MG63 (cell line): ENCODE results near the gene NOL9. TPM values are rescaled to one million over a fixed set of nuclear protein-coding genes. Genes with fewer than 3 reads are reported as not detected.

ENCODE experiments used
- DNase-seq: peaks from one replicate; pipeline ENCODE4 v3.0.0-alpha.2; 2020
- H3K27me3 ChIP-seq: fragments of 250-450 bp; sonication (Bioruptor Pico); 2 replicates; pipeline ENCODE4 v1.5.1; 2020; ENCODE audit warnings: mild to moderate bottlenecking, moderate library complexity
- H3K36me3 ChIP-seq: fragments of 250-450 bp; sonication (Bioruptor Pico); 2 replicates; pipeline ENCODE4 v1.5.1; 2020; ENCODE audit warnings: mild to moderate bottlenecking, moderate library complexity
- H3K4me3 ChIP-seq: fragments of 250-450 bp; sonication (Bioruptor Pico); 2 replicates; pipeline ENCODE4 v1.5.1; 2020; ENCODE audit warnings: mild to moderate bottlenecking, moderate library complexity
- H3K9me3 ChIP-seq: fragments of 250-450 bp; sonication (Bioruptor Pico); 2 replicates; pipeline ENCODE4 v1.5.1; 2020; ENCODE audit warnings: mild to moderate bottlenecking, moderate library complexity
- total RNA-seq: library from RNA; depleted of rRNA; stranded (reverse); fragments of >200 nt; shearing (Covaris generic); gene quantifications from 2 replicates; pipeline ENCODE4 v1.2.3, GENCODE V29; 2014; ENCODE audit warnings: low replicate concordance

Gene NOL9
- total RNA-seq, 1 experiment from 2014 or later = 25.0 TPM

DNA sequence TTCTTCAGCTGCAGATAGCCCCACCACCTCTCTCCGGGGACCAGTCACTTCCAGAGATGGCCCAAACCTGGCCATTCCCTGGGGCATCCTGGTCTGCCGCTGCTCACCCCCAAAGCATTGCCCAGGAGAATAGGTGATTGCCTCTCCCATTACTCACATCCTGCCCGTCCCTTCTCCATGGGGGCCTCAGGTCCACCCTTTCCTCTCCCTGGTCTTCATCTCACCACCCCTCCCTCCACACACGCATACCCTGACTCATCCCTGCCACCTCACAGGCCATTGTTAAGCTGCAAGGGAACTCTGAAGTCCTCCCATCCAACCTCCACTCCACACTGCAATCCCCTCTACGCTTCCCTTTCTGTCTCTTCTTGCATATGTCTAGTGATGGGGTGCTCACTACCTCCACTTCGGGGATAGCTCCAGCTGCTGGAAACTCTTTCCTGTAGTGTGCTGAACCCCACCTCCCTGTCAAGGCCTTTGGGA, 62.8 kb downstream of the NOL9 start, which contains the start of gene PLEKHG5:
Gene PLEKHG5 (minus strand): TSS at position 188 of the 483 bp plus-strand sequence. CDS start 14,096 bp downstream, outside the sequence.
- no peaks in the 10 kb centered on the region for H3K36me3 ChIP-seq
- H3K27me3 ChIP-seq = no peaks in the 10 kb centered on the region
- H3K9me3 ChIP-seq = no peaks in the 10 kb centered on the region
- H3K4me3 ChIP-seq = peak within 1 kb of the TSS; percentile 49
- DNase-seq = peak; percentile 69

DNA sequence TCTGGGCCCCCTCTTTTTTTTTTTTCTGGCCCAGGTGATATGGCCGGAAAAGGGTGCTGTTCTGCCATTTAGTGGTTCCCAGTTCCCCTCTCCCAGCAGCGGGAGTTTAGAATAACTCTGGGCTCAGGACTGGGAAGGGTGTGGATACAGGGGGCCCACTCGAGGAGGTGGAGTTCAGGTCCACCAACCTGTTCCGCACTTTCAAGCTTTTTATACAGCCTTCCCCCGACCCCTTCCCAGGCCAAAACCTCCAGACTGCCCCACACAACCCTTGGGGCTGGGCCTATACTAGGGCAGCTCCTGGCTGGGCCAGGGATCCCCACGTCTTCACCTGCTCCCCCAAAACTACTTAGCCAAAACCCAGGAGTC, 63.2 kb downstream of the NOL9 start:
- no peak for DNase-seq
- Histone ChIP-seq H3K9me3 (no peaks in the 10 kb centered on the region), H3K27me3 (peaks cover 2% of the 10 kb centered on the region; the same call in 1 of the 2 replicates)

DNA sequence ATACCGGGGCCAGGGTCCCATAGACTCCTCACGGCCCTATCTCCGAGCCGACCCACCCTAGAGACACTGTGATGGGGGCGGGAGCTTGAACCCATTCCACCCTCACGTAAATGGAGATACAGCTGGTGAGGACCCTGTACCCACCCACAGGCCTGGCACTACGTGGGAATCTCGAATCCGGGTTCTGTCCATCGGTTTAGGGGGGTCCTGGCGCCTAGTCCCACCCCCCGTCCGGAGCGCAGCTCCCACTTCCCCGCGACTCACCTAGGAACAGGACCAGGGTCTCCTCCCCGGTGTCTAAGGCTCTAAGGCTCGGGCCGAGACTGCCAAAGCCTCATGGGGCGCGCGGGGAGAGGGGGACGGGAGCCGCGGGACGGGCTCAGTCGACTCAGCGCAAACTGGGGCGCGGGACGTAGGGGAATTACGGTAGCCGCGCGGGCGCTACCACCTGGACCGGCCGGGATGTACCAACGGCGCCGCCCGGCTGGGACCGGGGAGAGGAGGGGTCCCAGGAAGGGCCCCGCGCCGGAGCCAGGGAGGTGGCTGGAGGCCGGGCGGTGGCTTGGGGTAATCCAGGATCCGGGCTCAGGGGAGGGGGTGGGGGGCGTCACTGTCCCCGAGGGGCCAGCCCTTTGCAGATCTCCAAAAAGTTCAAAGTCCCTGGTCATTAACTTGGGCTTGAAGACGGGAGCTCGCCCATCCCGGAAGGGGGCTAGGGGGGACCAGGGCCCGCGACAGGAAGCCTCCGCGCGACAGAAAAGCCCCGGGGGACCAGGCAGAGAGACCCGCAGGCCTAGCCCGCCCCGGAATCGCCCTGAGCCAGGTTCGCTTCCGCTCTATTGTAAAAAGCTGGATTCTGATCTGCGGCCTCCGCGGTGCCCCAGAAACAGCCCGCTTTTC, 63.9 kb downstream of the NOL9 start:
- Histone ChIP-seq H3K27me3 (peaks cover 7% of the 10 kb centered on the region; the same call in 1 of the 2 replicates), H3K4me3 (peak overlapping the region; percentile 49), H3K9me3 (no peaks in the 10 kb centered on the region), H3K36me3 (no peaks in the 10 kb centered on the region)
- DNase-seq = peak; percentile 72

More for the DNA sequence above, 63.2 kb downstream of the NOL9 start:
- Histone ChIP-seq H3K4me3 (no peak overlapping the region), H3K36me3 (no peaks in the 10 kb centered on the region)

DNA sequence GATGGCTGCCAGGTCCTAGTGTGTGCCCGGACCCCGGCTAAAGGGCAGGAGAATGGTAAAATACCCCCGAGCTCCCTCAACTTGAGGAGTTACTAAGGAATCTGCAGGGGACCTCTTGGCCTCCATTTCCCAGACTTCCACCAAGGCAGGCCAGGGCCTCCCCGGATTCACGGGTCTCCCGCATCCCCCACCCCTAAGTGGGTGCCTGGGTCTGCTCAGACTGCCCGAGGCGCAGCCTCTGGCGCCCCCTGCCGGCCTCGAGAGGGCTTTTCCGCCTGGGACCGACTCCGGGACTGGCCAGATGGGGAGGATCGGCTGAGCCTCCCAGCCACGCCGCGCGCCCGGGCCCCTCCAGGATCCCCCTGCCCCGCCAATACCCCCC, 64.5 kb downstream of the NOL9 start:
- H3K27me3 ChIP-seq = peaks cover 7% of the 10 kb centered on the region; the same call in 1 of the 2 replicates
- H3K4me3 ChIP-seq = peak overlapping the region; percentile 49
- peak; percentile 70 for DNase-seq
- no peaks in the 10 kb centered on the region for H3K36me3 ChIP-seq
- no peaks in the 10 kb centered on the region for H3K9me3 ChIP-seq

DNA sequence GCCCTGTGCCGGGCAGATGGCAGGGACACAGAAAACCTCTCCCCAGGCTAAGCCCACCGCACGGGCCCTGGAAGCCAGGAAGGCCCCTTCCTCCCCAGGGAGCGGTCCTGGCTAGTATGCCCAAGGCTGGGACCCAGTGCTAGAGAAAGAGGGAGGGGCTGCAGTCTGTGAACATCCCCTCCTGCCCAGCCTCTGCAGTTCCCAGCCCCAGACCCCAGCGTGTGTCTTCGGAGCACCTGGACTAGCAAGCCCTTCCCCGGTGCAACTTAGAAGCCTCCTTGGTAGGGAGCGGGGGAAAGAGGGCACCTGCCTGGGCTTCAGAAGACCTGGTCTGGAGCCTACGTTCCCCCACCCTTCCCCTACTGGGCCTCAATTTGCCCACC, 64.9 kb downstream of the NOL9 start:
- DNase-seq = no peak
- Histone ChIP-seq H3K27me3 (peaks cover 7% of the 10 kb centered on the region; the same call in 1 of the 2 replicates), H3K4me3 (no peak overlapping the region; the same call in 1 of the 2 replicates), H3K36me3 (no peaks in the 10 kb centered on the region), H3K9me3 (no peaks in the 10 kb centered on the region)

DNA sequence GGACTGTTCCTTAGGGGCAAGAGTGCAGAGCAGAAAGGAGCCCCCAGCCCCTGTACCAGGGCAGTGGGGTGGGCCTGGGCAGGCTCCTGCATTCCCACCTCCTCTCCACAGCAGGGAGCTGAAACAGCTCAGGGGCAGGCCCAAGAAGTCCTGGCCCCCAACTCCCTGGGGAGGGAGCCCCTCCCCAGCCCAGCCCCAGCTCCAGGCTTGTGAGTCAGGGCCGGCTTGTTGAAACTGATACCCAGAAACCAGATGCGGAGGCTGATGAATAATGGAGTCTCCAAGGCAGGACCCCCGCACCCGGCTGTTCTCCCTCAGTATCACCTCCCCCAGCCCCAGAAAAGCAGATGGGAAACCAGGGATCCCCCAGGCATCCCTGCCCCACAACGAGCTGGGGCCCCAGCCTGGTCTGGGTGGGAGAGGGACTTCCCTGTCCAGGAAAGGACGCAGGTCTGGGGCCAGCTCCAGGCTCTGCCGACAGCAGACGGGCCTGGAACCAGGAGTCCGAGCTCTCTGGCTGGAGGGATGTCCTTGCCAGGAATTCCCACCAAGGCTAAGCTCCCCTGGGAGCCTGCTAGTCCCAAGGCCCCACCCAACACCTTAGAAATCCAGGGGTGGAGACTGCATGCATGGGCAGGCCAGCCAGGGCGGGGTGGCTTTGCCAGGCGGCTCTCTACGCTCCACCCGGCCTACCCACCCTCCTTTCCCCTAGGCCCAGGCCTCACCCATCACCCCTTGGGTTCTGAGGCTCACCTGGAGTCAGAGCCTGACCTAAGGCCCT, 65.5 kb downstream of the NOL9 start:
- peaks cover 7% of the 10 kb centered on the region; the same call in 1 of the 2 replicates for H3K27me3 ChIP-seq
- DNase-seq = no peak
- H3K9me3 ChIP-seq = no peaks in the 10 kb centered on the region
- no peak overlapping the region for H3K4me3 ChIP-seq
- no peaks in the 10 kb centered on the region for H3K36me3 ChIP-seq

DNA sequence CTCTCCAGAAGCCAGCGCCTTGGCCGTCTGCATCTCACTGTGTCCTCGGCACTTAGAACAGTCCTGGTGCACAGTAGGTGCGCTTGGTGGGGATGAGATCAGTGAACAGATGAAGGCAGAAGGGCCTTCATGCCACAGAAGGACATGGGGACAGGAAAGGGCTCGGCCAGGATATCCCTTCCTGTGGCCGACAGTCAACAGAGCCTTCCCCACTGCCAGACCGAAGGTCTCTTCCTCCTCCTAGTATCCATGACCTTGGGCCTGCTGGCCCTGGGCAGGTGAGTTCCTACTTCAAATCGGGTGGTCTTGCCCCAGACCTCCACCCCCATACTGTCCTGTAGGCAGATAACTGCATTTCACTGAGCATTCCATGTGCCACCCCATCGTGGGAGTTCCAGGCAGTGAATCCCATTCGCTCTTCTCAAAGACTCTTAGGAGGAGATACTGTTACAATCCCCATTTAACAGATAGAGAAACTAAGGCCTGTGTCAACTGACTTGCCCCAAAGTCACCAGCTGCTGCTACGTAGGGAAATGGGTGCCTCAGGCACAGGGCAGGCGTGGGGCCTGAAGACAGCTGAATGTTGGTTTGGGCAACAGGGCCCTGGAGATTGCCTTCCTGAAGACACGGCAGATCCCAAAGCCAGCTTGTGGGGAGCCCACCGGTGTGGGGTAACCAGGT, 66.4 kb downstream of the NOL9 start:
- Histone ChIP-seq H3K4me3 (no peak overlapping the region), H3K9me3 (no peaks in the 10 kb centered on the region), H3K36me3 (no peaks in the 10 kb centered on the region), H3K27me3 (peaks cover 7% of the 10 kb centered on the region; the same call in 1 of the 2 replicates)
- no peak for DNase-seq

DNA sequence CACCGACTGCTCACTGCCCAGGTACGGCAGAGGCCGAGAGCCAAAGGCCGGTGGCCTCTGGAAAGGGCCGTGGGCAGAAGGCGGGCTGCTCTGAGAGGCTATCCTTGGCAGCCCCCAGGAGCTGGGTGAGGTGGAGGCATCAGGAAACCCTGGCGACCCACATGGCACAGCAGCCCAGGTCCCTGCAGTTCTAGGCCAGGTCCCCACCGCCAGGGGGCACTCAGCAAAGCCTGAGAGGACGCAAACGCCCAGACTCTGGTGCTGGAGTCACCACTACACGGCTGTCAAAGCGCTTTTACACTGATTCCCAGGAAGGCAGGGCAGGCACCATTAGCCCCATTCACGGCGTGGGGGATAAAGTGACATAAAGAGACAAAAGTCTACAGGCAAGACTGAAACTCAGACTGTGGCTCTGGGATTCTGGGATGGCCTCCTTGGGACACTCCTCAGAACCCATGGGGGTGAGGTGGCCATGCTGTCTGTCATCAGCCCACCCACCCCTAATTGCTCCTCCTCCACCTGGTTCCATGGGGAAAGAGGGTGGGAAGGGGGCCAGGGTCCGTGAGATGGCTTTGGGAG, 67.8 kb downstream of the NOL9 start:
- no peaks in the 10 kb centered on the region for H3K9me3 ChIP-seq
- no peaks in the 10 kb centered on the region for H3K36me3 ChIP-seq
- H3K4me3 ChIP-seq = no peak overlapping the region
- peak; percentile 77 for DNase-seq
- peaks cover 7% of the 10 kb centered on the region; the same call in 1 of the 2 replicates for H3K27me3 ChIP-seq

DNA sequence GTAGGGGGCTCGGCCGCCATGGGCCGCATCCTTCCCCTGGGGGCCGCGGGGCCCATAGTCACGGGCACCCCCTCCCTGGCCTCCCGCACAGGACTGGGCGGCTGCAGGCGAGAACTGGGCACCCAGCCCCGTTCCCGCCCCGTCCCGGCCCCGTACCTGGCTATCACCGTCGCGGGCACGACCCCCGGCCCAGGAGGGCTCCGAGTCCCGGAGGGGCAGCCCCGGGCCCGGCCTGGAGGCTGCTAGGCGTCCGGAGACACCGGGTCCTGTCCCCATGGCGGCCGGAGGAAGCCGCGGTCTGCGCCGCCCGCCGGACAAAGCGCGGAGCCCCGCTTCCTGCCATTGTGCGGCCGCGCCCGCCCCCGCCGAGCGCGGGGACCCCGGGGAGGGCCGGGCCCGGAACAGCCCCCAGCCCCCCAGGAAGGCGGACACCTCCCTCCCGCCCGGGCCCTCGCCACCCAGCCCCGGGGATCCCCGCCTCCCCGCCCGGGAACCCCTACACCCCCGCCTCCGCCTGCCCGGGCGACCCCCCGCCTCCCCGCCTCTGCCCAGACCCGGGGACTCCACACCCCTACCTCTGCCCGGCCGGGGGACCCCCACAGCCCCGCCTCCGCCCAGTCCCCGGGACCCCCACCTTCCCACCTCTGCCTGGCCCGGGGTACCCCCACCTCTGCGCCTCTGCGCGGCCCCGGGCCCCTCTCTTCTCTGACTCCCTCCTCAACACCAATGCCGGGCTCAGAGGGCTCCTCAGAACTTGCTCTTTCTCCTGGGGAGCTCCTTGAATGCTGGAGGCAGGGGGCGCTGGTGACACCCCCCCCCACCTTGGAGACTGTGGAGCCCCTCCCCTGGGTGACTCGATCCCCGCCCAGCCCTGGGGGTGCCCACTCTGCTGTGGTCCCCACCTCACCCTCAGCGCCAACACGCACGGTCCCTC, 68.9 kb downstream of the NOL9 start:
- Histone ChIP-seq H3K36me3 (no peaks in the 10 kb centered on the region), H3K9me3 (no peaks in the 10 kb centered on the region), H3K27me3 (peaks cover 7% of the 10 kb centered on the region; the same call in 1 of the 2 replicates), H3K4me3 (no peak overlapping the region)
- no peak for DNase-seq

DNA sequence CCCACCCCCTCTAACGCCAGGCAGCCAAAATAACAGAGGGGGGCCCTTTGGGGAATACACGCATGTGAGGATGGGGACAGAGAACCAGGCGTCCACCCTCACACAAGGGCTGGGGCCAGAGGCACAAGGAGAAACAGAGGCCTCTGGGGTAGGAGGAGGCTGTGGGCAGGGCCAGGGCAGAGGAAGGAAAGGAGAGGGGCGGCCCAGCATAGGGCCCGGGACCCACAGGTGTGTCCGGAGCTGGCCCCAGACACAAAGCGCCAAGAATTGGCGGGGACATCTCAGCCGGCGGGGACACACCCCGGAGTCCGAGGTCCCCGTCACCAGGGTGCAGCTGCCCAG, 69.5 kb downstream of the NOL9 start:
- peaks cover 7% of the 10 kb centered on the region; the same call in 1 of the 2 replicates for H3K27me3 ChIP-seq
- DNase-seq = no peak
- no peaks in the 10 kb centered on the region for H3K36me3 ChIP-seq
- no peaks in the 10 kb centered on the region for H3K9me3 ChIP-seq
- H3K4me3 ChIP-seq = no peak overlapping the region

DNA sequence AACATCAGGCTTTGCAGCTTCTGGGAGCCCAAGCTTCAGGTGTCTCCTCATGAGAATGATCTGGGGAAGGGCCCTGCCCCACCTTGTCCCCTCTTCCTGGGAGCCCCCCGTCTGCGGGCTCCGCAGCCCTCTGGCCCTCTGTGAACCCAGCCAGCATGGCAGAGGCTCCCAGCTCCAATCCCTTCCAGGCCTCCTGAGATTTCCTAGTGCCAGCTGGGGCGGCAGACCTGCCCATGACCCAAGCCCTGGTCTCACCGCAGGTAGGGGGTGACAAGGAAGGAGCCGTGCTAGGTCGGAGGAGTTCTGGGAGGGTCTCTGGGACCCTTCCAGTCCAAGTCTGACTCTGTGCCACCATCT, 70.6 kb downstream of the NOL9 start:
- H3K27me3 ChIP-seq = peaks cover 7% of the 10 kb centered on the region; the same call in 1 of the 2 replicates
- no peak overlapping the region for H3K4me3 ChIP-seq
- no peak for DNase-seq
- no peaks in the 10 kb centered on the region for H3K9me3 ChIP-seq
- H3K36me3 ChIP-seq = no peaks in the 10 kb centered on the region

DNA sequence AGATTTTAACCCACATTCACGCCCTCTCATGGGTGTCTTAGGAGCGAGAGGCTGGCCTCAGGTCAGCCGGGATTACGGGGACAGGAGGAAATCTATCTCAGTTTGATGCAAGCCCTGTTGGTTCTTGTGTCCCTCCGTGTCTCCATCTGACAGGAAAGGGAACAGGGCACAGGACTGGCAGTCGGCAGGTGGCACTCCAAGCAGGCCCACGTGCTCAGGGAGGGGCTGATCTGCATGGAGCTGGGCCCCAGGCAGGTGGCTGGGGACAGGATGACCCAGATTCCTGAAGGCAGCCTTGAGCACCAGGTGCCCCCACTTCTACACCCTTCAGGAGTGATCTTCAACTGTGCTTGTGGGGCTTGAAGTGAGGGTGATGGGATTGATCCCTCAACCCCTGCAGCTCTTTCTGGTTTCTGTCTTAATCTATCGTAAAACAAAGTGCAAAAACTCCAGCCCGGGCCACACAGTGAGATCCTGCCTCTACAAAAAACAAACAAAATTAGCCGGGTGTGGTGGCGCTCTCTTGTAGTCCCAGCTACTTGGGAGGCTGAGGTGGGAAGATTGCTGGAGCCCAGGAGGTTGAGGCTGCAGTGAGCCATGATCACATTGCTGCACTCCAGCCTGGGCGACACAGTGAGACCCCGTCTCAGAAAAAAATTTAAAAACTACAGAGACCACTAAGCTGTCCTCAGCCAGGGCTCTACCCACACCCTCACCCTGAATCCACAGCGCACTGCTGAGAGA, 71.1 kb downstream of the NOL9 start:
- peaks cover 7% of the 10 kb centered on the region; the same call in 1 of the 2 replicates for H3K27me3 ChIP-seq
- DNase-seq = no peak
- H3K36me3 ChIP-seq = no peaks in the 10 kb centered on the region
- no peaks in the 10 kb centered on the region for H3K9me3 ChIP-seq
- H3K4me3 ChIP-seq = no peak overlapping the region

DNA sequence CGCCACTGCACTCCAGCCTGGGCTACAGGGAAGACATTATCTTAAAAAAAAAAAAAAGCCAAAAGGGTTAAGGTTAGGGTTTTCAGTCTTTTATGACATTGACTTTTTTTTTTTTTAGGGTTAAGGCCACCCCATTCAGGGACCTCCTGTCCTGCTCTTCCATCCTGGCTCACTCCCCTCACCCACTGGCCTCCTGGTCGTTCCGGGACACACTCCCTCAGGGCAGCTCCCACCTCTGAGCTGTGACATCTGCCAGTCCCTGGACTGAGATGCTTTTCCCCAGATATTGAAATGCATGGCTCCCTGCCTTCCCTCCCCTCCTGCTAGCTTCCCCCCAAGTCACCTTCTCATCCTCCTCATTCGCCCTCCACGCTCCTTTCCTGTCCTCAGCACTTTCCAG, 72.5 kb downstream of the NOL9 start:
- Histone ChIP-seq H3K36me3 (no peaks in the 10 kb centered on the region), H3K4me3 (no peak overlapping the region), H3K27me3 (peaks cover 7% of the 10 kb centered on the region; the same call in 1 of the 2 replicates), H3K9me3 (no peaks in the 10 kb centered on the region)
- DNase-seq = no peak

DNA sequence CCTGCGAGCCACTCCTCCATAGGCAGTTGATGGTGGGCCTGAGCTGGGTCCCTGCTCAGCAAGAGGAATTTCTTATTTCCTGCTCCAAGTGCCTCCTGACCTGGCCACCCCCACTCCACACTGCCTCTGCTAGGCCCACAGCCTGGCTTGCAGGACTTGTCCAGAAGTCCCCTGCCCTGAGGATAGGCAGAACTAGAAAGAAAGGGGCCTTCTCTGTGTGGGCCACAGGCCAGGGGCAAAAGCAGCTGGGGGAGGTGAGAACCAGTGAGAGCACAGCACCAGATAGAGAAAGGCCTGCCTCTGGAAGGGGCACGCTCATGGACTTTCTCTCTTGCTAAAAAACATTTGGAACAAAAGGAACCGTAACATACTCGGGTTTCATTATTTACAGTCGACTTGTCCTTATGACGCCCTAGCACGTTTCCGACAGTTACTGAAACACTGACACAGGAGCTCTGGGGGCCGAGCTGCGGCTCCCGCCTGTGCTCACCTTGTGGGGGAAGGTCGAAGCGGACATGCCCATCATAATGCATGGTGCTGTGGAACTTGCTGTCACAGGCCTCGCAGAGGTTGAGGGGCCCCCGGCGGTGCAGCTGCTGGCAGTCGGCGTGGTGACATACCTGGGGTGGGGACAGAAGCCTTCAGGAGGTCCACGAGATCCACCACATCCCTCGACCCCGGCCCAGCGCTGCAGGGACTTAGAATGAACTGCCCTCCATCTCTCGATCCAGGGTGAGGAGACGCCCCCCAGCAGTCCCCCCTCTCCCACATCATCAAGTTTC, 77.1 kb downstream of the NOL9 start:
- Histone ChIP-seq H3K4me3 (no peak overlapping the region), H3K9me3 (no peaks in the 10 kb centered on the region), H3K36me3 (no peaks in the 10 kb centered on the region), H3K27me3 (no peaks in the 10 kb centered on the region)
- DNase-seq = no peak
